Right forelimb (tissue), 1 donor: Measurements from ENCODE around the gene INHA.

Experiments
- DNase-seq: peaks from one replicate; pipeline ENCODE4 v3.0.0-alpha.2; 2018

Gene INHA

GRCh38 chr2:219559156-219559915 lies 12.8 kb upstream of the INHA start:
- no peak for DNase-seq

DNA sequence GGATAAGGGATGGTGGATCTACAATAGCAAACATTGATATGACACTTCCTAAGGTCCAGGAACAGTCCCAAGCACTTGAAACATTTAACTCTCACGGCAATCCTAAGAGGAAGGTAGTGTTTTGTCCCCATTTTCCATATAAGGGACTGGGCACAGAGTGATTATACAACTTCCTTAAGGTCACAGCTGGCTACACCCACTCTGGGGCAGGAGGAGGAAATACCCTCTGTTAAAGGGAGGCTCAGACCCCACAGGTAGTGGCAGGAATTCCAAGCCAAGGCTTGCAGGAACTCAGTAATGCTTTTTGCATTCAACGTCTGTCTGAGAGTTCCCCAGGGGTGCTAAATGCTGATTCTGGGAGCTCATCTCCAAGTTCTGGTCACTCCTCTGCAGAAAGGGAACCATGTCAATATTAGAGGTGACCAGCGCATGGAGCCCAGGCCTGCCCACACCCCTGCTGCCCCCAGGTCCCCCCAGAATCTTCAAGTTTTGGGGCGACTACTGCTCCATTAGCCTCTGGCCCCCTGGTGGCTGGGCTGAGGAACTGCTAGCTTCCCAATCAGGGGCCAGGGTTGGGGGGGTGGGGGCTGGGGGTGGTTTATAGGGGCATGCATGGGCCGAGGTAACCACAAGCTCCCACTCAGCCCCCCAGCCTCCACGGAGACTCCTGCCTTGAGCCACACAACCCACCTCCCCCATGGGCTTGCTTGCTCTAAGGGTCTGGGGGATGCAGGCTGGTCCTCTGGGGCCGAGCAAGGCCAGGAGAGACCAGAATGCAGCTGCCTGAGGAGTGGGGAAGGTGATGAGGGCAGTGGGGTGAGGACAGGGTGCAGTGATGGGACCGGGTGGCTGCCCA lies 11.8 kb upstream of the INHA start:
- no peak for DNase-seq

DNA sequence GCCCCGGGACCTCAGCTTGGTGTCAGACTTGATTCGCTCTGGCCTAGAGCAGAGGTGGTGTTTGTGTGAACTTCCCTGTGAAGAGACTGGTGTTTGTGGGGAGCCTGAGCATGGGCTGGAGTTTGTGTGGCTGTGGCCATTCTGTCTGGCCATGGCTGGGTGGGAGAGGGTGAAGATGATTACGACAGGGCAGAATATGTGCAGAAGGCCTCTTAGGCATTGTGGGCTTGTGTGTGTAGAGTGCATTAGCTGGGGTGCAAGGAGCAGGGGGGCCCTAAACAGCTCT lies 11.3 kb upstream of the INHA start:
- no peak for DNase-seq

DNA sequence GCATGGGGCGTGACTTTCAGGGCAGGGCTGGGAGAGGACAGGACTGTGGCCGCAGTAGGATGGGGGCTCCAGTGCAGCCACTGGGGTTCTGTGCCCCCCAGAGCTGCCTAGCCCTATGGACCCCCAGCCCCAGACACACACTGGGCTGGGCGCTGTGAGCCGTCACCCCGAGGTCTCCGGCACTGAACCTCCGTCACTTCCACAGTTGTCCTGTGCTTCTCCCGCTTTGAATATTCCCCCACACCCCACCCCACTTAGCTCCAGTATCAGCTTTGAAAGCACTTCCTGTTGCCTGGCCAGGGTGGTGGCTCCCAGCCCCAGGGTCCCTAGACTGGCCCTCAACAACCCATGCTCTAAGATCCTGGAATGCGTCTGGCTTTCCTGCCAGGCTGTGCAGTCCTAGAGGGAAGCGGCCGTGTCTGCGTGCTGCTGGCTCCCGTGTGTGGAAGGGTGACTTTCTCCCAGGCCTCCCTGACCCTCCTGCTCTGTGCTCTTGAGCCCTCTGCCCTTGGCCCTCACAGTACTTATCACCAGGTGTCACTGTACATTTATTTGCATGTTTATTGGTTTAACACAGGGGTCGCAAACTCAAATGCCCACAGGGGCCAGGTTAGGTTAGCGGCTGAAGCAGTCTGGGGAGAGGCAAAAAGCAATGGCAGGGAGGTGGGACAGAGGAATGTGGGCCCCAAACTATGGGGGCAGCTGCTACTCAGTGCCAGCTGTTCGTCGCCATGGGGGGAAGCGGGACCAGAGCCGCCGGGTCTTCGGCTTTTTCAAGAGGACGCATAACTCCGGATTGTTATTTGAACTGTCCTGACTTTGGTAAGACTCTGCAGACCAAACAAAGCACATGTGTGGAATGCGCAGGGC lies 10.7 kb upstream of the INHA start:
- no peak for DNase-seq

DNA sequence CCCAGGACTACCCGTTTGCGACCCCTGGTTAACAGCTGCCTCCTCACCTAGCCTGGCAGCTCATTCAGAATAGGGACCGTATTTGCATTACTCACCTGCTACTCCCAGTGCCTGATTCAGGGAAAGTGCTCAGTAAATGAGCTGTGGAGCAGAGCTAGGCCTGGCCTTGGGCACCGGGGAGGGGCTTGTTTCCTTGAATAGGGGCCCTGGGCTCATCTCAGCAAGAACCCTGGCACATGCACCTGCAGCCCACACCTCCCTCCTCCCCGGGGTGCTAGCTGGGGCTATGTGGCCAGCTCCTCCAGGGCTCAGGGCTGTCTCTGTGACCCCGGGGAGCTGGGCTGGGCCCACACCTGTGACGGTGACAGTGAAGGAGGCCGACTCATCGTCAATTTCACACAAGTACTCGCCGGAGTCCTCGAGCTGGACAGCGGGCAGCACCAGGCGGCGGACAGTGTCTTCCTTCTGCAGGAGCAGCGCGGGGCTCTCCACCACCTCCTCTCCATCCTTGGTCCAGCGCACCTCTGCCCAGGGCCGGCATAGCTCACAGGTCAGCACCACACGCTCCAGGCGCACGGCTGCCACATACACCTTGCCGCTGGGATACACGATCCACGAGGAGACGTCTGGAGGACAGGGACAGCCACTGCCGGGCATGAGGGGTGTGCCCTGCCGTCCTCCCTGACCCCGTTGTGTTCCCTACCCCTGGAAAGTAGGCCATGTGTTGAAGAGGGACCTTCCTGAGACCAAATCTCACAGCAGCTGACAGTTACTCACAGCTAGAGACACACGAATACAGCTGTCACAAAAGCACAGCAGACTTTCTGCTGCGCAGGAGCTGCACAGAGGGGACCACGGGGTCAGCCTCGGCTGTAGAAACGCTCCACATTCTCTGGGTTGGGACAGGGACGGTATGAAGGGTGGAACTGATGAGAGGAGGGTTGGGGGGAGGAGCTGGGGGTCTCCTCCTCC lies 9.8 kb upstream of the INHA start:
- DNase-seq: no peak

DNA sequence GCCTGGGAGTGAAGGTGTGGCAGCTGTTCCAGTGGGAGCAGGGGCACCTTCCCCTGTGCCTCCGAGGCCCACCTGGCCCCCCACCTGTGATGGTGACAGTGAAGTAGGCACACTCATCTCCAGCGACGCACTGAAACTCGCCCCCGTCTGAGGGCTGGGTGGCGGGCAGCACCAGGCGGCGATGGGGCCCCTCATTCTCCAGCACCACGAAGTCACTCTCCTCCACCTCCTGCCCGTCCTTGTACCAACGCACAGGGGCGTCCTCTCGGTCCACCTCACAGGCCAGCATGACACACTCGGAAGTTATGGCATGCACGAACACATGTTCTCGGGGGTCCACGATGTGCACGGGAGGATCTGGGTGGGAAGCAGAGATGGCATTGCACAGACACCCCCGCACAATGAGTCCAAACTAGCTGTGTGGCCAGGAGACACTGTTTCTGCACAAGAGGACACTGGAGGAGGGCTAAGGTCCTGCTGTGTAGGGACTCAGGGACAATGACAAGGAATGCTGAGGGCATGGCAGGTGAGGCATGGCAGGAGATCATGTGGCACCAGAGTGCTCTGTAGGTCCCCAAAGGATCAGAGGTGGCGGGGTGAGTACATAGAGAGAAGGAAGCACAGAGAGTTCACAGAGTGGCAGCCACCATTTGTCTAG lies 8.7 kb upstream of the INHA start:
- no peak for DNase-seq

- no peak for DNase-seq
Observed at GRCh38 chr2:219565130-219566080, 6.7 kb upstream of the INHA start.

GRCh38 chr2:219566640-219567039 lies 5.5 kb upstream of the INHA start:
- no peak for DNase-seq

- DNase-seq: no peak
Observed at GRCh38 chr2:219567131-219567530, 5.0 kb upstream of the INHA start.

DNA sequence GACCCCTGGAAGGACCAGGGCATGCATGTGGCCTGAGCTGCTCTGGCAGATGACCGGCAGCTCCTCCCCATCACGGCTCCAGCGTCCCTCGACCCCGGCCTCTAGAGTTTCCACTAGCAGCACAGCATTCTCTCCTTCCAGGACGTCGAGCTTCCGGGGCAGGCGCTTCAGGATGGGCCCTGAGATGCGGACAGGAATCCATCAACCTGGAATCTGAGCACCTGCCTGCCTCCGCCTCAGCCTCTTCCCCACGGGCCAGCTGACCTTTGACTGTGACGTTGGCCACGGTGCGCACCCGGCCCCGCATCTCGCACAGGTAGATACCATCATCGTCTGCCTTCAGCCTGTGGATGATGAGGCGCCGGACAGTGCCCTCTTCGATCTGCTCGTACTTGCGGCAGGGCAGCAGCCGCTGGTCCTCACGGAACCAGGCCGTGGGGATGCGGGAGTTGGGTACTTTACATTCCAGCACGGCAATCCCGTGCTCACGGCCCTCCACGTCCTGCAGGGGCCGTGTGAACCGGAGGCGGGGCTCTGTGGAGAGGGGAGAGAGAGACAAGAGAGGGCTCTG lies 4.2 kb upstream of the INHA start:
- no peak for DNase-seq

DNA sequence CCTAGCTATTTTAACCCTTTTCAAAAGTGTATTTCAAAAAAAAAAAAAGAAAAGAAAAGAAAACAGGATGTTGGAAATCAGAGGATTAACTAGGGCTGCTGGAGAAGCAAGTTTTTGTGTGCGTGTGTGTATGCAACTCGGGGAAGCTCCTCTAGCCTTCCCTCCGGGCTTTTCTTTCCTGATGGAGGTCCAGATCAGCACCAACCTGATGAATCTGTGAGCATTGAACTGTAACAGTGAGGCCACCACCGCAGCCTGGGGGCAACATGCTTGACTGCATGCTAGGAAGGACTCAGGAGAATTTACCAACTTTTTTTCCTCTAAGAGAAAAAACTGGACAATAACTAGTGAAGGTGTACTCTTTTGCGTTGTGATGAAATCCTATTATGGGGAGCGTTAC lies 3.1 kb upstream of the INHA start:
- DNase-seq: no peak

DNA sequence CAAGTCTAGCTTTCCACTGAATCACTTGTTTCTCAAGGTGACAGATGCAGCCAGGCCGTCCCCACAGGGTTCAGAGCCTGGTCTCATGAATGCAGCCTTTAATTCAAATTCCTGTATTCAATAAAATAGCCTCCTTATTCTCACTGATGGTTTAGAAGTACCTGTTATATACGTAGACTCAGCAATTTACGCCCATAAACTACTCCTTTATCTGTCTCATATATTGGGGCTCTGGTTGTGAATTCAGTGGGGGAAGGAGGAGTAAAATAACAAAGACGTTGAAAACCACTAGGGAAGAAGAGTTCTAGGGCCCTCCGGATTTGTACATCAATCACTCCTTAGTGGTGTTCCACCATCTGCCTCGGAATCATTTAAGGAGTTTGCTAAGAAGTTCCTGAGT lies 2.5 kb upstream of the INHA start:
- no peak for DNase-seq

- DNase-seq: peak; percentile 66
Observed at GRCh38 chr2:219570194-219570923, 1.8 kb upstream of the INHA start.

DNA sequence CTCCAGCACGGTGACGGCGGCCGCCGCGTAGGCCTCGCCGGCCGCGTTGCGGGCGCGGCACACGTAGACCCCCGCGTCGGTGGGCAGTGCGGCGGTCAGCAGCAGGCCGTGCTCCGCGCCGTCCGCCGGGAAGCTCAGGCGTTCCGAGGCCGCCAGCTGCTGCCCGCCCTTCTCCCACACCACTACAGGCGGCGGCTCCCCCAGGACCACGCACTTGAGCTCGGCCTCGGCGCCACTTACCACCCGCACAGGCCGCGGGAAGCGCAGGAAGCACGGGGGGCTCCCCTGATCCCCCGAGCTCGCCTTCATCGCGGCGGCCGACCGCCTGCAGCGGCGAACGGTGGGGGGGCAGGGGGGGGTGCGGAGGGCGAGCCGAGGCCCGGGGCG lies 1.2 kb upstream of the INHA start:
- peak; percentile 67 for DNase-seq

GRCh38 chr2:219571311-219572236 lies 536 bp upstream of the INHA start, which contains the start of gene OBSL1:
Gene OBSL1 (minus strand): TSS chr2:219571539. CDS start chr2:219571232, 307 bp downstream.
- peak; percentile 92 for DNase-seq

GRCh38 chr2:219573166-219573565 lies 1.1 kb downstream of the INHA start:
- DNase-seq: no peak

- DNase-seq: no peak
Observed at GRCh38 chr2:219574484-219575311, 2.6 kb downstream of the INHA start.
